Breast epithelium (tissue), 3 donors: Measurements from ENCODE around the gene ALKBH5.

ENCODE experiments used
- POLR2AphosphoS5 ChIP-seq, 3 donors: sonication (generic); formaldehyde crosslinking; IDR thresholded peaks; one replicate each; pipeline ENCODE4 v1.6.1; 2017; ENCODE audit warnings: antibody characterized with exemption in 3 of 3
- TF ChIP-seq, protein P1 (sequence below), 3 donors: fragments of 450-650 bp; IDR thresholded peaks; one replicate each; pipeline ENCODE4 v1.5.1; 2016 to 2017; ENCODE audit warnings: antibody characterized with exemption in 3 of 3, mild to moderate bottlenecking in 3 of 3, moderate library complexity in 3 of 3

DNA sequence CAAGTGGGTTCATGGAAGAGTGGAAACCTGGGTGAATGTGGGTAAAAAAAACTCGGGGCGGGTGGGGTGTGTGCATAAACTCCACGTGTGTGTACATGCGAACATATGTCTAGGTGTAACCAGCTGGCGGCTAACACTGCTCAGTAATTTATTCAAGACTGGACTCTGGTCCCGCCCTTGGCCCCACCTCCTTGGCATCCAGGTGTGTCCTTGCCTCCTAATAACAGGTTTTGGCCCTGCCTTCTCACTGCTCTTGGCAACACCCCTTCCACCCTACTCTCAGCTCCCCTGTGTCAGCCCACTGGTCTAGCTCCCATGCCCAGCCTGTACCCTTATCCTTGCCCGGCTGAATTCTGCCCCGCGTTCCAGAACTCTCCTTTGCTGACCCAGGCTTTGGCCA lies 66.6 kb downstream of the ALKBH5 start:
- TF ChIP-seq, protein P1, sequence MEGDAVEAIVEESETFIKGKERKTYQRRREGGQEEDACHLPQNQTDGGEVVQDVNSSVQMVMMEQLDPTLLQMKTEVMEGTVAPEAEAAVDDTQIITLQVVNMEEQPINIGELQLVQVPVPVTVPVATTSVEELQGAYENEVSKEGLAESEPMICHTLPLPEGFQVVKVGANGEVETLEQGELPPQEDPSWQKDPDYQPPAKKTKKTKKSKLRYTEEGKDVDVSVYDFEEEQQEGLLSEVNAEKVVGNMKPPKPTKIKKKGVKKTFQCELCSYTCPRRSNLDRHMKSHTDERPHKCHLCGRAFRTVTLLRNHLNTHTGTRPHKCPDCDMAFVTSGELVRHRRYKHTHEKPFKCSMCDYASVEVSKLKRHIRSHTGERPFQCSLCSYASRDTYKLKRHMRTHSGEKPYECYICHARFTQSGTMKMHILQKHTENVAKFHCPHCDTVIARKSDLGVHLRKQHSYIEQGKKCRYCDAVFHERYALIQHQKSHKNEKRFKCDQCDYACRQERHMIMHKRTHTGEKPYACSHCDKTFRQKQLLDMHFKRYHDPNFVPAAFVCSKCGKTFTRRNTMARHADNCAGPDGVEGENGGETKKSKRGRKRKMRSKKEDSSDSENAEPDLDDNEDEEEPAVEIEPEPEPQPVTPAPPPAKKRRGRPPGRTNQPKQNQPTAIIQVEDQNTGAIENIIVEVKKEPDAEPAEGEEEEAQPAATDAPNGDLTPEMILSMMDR (IDR thresholded peaks at IDR 0.05) = no peak
- no peak for TF ChIP-seq POLR2AphosphoS5 (IDR thresholded peaks at IDR 0.05)
